Esophagus (tissue), 2 donors: ENCODE measurements around the gene HOXC10. TPM values are rescaled to one million over a fixed set of nuclear protein-coding genes. Genes with fewer than 3 reads are reported as not detected.

Experiments
- H3K27ac ChIP-seq, 2 donors: one replicate each; pipeline ENCODE4 v1.5.1; 2013; ENCODE audit warnings: low read depth in 2 of 2, mild to moderate bottlenecking in 2 of 2, inconsistent platforms in 1 of 2, low read length in 1 of 2, moderate library complexity in 1 of 2
- H3K27me3 ChIP-seq, 2 donors: one replicate each; pipeline ENCODE4 v1.6.1; 2013; ENCODE audit warnings: low read length in 2 of 2, control low read depth in 1 of 2, mild to moderate bottlenecking in 1 of 2; ENCODE audit not compliant: insufficient read depth in 2 of 2, control insufficient read depth in 1 of 2
- H3K36me3 ChIP-seq, 2 donors: one replicate each; pipeline ENCODE4 v1.6.1; 2013; ENCODE audit warnings: low read length in 1 of 2; ENCODE audit not compliant: control insufficient read depth in 2 of 2, insufficient read depth in 2 of 2
- H3K4me1 ChIP-seq, 2 donors: one replicate each; pipeline ENCODE4 v1.6.1; 2013; ENCODE audit warnings: low read length in 1 of 2; ENCODE audit not compliant: control insufficient read depth in 2 of 2, insufficient read depth in 2 of 2
- H3K4me3 ChIP-seq, 2 donors: one replicate each; pipeline ENCODE4 v1.5.1; 2013; ENCODE audit warnings: low read length in 2 of 2, mild to moderate bottlenecking in 2 of 2, low read depth in 1 of 2, moderate library complexity in 1 of 2
- H3K9me3 ChIP-seq, 2 donors: one replicate each; pipeline ENCODE4 v1.6.1; 2013; ENCODE audit warnings: mild to moderate bottlenecking in 2 of 2, low read depth in 1 of 2, low read length in 1 of 2, moderate library complexity in 1 of 2; ENCODE audit not compliant: control insufficient read depth in 2 of 2, insufficient read depth in 1 of 2
- WGBS, 2 donors: extraction: QIAGEN DNeasy Blood & Tissue Kit; methylation state at CpG; one replicate each; pipeline ENCODE4 v1.1.7; 2013; 5-methylcytosine and 5-hydroxymethylcytosine counted together
- polyA plus RNA-seq, 2 donors: library from polyadenylated mRNA; stranded (reverse); fragments of 200-250 nt; gene quantifications; one replicate each; pipeline ENCODE4 v1.2.3, GENCODE V29; 2013
- donor health status: healthy with polysubstance abuse.
- donor health status: Bipolar disorder and iron deficiency.

HOXC10 gene
- polyA plus RNA-seq, result under 1 TPM; 0.02 to 0.04 TPM

GRCh38 chr12:53984901-53985691 is at the start of gene HOXC10:
Gene HOXC10, plus strand, starts transcription at chr12:53985146. Its CDS starts 114 bp downstream, at chr12:53985260.
- WGBS, 2 donors, result 5 to 7% methylated on average over 50 to 55 of the region's 55 CpGs
- Histone ChIP-seq H3K4me1 (peaks cover 0 to 15% of the 10 kb centered on the region in 2 donors), H3K27ac (no peak within 1 kb of the TSS), H3K36me3 (no peaks in the 10 kb centered on the region), H3K27me3 (peaks cover 0 to 69% of the 10 kb centered on the region in 2 donors), H3K9me3 (peaks cover 2 to 3% of the 10 kb centered on the region in 2 donors), H3K4me3 (peak within 1 kb of the TSS; percentile 22 to 34)

GRCh38 chr12:53935383-53936341 is 49.3 kb upstream of the HOXC10 start:
- no peaks in the 10 kb centered on the region for H3K36me3 ChIP-seq
- H3K9me3 ChIP-seq, result peaks cover 0 to 9% of the 10 kb centered on the region in 2 donors
- peaks cover 6 to 13% of the 10 kb centered on the region in 2 donors for H3K4me1 ChIP-seq
- H3K4me3 ChIP-seq, result no peak overlapping the region
- 10 to 11% methylated on average over 49 of the region's 49 CpGs for WGBS, 2 donors
- no peak overlapping the region for H3K27ac ChIP-seq
- H3K27me3 ChIP-seq, result peaks cover 16 to 62% of the 10 kb centered on the region in 2 donors

GRCh38 chr12:53937099-53937498 is 47.8 kb upstream of the HOXC10 start:
- no peak overlapping the region for H3K4me3 ChIP-seq
- H3K4me1 ChIP-seq, result peaks cover 6 to 13% of the 10 kb centered on the region in 2 donors
- H3K36me3 ChIP-seq, result no peaks in the 10 kb centered on the region
- WGBS, 2 donors, result 17 to 19% methylated on average over 12 of the region's 12 CpGs
- H3K27me3 ChIP-seq, result peaks cover 13 to 62% of the 10 kb centered on the region in 2 donors
- H3K9me3 ChIP-seq, result peaks cover 0 to 9% of the 10 kb centered on the region in 2 donors
- H3K27ac ChIP-seq, result no peak overlapping the region

GRCh38 chr12:53937596-53938325 is 47.2 kb upstream of the HOXC10 start:
- Histone ChIP-seq H3K27ac (no peak overlapping the region), H3K4me1 (peaks cover 6 to 13% of the 10 kb centered on the region in 2 donors), H3K36me3 (no peaks in the 10 kb centered on the region), H3K9me3 (peaks cover 0 to 9% of the 10 kb centered on the region in 2 donors), H3K4me3 (no peak overlapping the region), H3K27me3 (peaks cover 13 to 68% of the 10 kb centered on the region in 2 donors)
- WGBS, 2 donors, result 21 to 27% methylated on average over 23 of the region's 23 CpGs

DNA sequence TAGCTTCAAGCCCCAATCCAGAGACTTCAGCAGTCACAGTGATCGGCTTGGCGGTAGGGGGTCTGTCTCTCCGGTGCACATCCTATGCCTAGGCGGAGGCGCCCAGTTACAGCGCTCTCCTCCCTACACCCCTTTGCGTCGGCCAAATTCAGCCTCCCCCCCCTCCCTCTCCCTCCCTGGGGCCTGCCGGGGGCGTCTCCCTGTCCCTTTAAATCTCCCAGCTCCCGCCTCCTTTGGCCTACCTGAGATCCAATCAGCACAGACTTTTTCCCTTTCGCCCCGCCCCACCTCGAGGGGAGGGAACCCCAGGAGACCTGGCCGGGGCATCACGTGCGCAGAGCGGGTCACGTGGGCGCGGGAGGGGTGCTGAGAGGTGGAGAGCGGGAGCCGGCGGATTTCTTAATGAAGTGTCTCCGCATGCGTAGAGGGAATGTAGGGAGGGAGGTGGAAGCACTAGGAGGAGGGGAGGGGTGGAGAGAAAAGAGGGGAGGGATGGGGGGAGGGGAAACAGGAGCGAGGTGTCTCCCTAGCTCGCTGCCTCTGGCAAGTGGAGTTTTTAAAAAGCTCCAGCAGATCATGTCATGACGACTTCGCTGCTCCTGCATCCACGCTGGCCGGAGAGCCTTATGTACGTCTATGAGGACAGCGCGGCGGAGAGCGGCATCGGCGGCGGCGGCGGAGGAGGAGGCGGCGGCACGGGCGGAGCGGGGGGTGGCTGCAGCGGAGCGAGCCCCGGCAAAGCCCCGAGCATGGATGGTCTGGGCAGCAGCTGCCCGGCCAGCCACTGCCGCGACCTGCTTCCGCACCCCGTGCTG is 46.4 kb upstream of the HOXC10 start, which contains the start of gene HOXC13:
TSS of gene HOXC13 (plus strand) at position 506 of the 815 bp plus-strand sequence. CDS start at position 582, 76 bp downstream.
- Histone ChIP-seq H3K36me3 (no peaks in the 10 kb centered on the region), H3K27ac (no peak within 1 kb of the TSS), H3K9me3 (peaks cover 0 to 9% of the 10 kb centered on the region in 2 donors), H3K4me1 (peaks cover 6 to 13% of the 10 kb centered on the region in 2 donors), H3K27me3 (peaks cover 13 to 70% of the 10 kb centered on the region in 2 donors), H3K4me3 (peak within 1 kb of the TSS in 1 of 2 donors; percentile 15)
- 6 to 7% methylated on average over 49 to 56 of the region's 56 CpGs for WGBS, 2 donors

- Histone ChIP-seq H3K9me3 (peaks cover 0 to 9% of the 10 kb centered on the region in 2 donors), H3K27me3 (peaks cover 8 to 67% of the 10 kb centered on the region in 2 donors), H3K36me3 (no peaks in the 10 kb centered on the region), H3K4me1 (peaks cover 6 to 13% of the 10 kb centered on the region in 2 donors), H3K4me3 (peak overlapping the region in 1 of 2 donors; percentile 15), H3K27ac (no peak overlapping the region)
- 4 to 5% methylated on average over 84 to 91 of the region's 91 CpGs for WGBS, 2 donors
Observed at GRCh38 chr12:53939141-53940108, 45.5 kb upstream of the HOXC10 start.

GRCh38 chr12:53940443-53941014 is 44.4 kb upstream of the HOXC10 start:
- peaks cover 0 to 12% of the 10 kb centered on the region in 2 donors for H3K9me3 ChIP-seq
- peaks cover 6 to 16% of the 10 kb centered on the region in 2 donors for H3K4me1 ChIP-seq
- no peak overlapping the region for H3K4me3 ChIP-seq
- 18 to 21% methylated on average over 9 of the region's 9 CpGs for WGBS, 2 donors
- no peaks in the 10 kb centered on the region for H3K36me3 ChIP-seq
- no peak overlapping the region for H3K27ac ChIP-seq
- peaks cover 1 to 67% of the 10 kb centered on the region in 2 donors for H3K27me3 ChIP-seq
